ENCODE results near the gene SETD7.
A peak's percentile ranks its signal among the peaks of the same experiment; 100 is the strongest.
"Not testable (repeated sequence)": the region's sequence is repeated elsewhere in the genome, so short reads cannot be mapped to it uniquely, and the experiment has no call there.

SETD7 gene

DNA sequence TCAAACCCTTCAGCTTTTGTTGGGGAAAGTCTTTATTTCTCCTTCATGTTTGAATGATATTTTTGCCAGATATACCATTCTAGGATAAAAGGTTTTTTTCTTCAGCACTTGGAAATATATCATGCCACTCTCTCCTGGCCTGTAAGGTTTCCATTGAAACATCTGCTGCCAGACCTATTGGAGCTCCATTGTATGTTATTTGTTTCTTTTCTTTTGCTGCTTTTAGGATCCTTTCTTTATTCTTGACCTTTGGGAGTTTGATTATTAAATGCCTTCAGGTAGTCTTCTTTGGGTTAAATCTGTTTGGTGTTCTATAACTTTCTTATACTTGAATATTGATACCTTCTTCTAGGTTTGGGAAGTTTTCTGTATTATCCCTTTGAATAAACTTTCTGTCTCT is 87.3 kb downstream of the SETD7 start:
- DNase-seq (ENCODE audit: low read depth): not testable (repeated sequence)

DNA sequence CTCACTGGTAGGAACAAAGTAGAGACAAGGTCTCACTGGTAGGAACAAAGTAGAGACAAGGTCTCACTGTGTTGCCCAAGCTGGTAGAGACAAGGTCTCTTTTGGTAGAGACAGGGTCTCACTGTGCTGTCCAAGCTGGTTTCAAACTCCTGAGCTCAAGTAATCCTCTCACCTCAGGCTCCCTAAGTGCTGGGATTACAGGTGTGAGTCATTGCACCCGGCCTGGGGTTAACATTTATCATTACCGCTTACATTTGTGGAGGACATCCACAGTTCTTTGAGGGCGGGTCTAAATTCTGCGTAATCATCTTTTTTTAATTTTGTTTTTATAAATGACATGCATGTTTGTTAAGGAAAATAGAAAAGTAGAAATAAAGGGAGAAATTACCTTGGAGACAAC is 90.1 kb downstream of the SETD7 start:
- DNase-seq (ENCODE audit: low read depth): no peak

DNA sequence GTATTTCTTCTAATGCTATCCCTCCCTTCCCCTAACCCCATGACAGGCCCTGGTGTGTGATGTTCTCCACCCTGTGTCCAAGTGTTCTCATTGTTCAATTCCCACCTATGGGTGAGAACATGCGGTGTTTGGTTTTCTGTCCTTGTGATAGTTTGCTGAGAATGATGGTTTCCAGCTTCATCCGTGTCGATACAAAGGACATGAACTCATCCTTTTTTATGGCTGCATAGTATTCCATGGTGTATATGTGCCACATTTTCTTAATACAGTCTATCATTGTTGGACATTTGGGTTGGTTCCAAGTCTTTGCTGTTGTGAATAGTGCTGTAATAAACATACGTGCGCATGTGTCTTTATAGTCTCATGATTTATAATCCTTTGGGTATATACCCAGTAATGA is 91.5 kb downstream of the SETD7 start:
- not testable (repeated sequence) for DNase-seq (ENCODE audit: low read depth)

DNA sequence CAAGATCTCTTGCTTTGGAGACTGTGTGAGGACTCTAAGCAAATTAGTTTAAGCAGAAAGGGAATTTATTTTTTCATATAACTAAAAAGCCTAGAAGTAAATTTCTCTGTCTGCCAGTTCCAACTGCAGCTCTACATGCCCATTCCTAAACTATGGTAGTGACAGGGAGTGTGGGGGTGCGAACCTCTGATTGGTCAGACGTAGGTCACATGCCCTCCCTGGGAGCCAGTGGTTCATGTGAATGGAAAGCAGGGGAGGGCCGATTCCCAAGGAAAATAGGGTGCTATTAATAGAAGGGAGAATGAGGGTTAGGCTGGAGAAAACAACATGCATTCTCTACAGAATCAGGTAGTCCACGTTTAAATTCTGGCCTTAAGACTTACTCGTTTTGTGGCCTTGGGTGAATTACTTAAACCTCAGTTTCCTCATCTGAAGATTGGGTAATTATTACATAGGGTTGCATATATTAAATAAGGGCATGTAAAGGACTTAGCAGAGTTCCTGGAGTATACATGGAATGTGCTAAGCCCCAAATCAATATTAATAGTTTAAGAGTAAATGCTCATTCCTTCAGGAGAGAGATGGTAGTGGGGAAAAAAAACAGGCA is 94.9 kb downstream of the SETD7 start:
- no peak for DNase-seq (ENCODE audit: low read depth)

DNA sequence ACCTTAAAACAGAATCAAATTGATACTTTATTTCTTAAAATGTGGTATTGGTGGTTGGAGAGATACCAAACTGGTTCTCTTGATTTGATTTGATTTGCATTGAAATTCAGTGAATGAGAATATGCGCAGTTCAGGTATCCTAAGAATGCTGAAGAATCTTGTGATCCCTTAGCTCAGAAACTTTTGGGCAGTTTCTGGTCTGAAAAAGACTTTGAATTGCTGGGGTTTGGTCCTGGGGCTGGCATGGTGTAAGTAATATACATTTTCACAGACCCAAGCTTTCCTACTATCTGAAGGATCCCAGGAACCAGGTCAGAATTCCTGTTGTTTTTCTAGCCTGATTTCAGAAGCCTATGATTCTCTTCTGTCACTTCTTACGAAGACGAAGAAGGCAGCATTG is 95.5 kb downstream of the SETD7 start:
- no peak for DNase-seq (ENCODE audit: low read depth)

DNA sequence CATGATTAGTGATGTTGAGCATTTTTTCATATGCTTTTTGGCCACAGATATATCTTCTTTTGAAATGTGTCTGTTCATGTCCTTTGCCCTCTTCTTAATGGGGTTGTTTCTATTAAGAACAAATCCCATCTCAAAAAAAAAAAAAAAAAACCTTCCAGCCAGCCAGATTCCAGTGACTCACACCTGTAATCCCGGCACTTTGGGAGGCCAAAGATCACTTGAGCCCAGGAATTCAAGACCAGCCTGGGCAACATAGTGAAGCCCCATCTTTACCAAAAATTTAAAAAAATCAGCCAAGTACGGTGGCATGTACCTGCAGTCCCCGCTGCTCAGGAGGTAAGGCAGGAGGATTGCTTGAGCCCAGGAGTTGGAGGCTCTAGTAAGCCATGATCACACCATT is 97.0 kb downstream of the SETD7 start:
- no peak for DNase-seq (ENCODE audit: low read depth)

DNA sequence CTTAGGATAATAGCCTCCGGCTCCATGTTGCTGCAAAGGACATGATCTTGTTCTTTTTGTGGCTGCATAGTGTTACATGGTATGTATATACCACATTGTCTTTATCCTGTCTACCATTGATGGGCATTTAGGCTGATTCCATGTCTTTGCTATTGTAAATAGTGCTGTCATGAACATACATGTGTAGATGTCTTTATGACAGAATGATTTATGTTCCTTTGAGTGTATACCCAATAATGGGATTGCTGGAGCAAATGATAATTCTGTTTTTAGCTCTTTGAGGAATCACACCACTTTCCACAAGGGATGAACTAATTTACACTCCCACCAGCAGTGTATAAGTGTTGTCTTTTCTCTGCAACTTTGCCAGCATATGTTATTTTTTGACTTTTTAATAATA is 97.5 kb downstream of the SETD7 start:
- DNase-seq (ENCODE audit: low read depth): no peak

DNA sequence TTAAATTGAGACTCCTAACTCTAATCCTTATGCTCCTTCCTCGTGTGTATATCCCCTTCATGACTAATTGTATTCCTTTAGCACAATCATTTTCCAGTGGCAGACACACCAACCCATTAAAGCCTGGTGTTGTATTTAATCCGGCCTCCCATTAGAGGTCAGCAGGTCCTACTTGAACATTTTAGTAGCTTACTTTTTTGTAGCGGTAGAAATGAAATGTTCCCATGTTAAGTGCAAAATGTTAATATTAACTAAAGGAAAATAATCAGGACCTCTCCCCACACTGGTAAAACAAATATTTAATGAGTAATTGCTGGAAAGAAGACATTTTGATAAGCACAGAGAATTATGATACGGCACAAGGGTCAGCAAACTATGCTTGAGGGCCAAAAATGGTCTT is 98.7 kb downstream of the SETD7 start:
- DNase-seq (ENCODE audit: low read depth): no peak

DNA sequence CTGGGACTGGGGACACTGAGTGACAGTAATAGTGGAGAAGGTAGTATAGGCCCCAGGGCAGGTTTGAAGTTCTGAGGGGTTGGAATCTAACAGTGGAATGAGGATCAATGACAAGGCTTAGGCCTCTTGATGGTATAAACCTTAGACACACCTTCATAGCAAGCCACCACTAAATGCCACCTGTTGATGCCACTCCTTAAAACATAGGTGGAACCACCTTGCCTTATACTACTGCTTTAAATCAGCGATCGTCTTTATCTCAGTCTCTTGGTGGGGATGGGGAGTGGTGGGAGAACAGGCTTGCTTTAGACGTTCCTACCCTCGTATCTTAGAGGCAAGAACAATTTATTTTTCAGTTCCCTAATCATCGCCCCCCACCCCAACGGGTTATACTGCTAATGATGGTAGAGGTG is 100.9 kb downstream of the SETD7 start:
- no peak for DNase-seq (ENCODE audit: low read depth)

DNA sequence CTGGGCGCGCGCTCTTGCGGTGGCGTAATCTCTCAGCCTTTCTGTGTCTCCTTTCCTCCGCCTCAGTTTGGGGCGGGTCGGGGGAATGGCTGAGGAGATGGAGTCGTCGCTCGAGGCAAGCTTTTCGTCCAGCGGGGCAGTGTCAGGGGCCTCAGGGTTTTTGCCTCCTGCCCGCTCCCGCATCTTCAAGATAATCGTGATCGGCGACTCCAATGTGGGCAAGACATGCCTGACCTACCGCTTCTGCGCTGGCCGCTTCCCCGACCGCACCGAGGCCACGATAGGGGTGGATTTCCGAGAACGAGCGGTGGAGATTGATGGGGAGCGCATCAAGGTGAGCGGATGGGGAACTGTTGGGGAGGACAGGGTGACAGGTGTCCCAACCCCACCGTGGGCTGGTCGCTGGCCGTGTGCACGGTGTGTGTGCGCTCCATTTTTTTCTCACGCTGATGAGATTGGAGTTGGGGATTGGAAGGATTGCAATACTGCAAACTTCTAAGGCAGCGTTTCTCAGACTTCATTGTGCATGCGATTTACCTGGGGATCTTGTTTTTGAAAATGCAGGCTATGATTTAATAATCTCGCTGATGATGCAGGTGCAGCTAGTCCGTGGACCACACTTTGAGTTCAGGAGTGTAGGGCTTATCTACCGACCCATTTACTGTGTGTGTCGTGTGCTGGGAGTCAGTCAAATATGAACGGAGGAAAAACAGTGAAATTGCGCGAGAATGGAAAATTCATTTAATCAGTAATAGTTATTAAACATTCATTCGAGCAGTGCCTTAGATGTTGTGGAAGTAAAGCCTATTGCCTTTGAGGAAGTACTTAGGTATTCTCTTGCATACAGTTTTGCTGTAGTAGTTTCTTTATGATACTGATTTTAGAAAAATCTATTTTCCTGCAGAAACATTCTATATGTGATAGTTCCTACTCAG is 101.6 kb downstream of the SETD7 start, which contains the start of gene RAB33B:
Gene RAB33B (plus strand): TSS at position 11 of the 935 bp plus-strand sequence. CDS start 75 bp downstream, at position 86.
- no peak for DNase-seq (ENCODE audit: low read depth)

DNA sequence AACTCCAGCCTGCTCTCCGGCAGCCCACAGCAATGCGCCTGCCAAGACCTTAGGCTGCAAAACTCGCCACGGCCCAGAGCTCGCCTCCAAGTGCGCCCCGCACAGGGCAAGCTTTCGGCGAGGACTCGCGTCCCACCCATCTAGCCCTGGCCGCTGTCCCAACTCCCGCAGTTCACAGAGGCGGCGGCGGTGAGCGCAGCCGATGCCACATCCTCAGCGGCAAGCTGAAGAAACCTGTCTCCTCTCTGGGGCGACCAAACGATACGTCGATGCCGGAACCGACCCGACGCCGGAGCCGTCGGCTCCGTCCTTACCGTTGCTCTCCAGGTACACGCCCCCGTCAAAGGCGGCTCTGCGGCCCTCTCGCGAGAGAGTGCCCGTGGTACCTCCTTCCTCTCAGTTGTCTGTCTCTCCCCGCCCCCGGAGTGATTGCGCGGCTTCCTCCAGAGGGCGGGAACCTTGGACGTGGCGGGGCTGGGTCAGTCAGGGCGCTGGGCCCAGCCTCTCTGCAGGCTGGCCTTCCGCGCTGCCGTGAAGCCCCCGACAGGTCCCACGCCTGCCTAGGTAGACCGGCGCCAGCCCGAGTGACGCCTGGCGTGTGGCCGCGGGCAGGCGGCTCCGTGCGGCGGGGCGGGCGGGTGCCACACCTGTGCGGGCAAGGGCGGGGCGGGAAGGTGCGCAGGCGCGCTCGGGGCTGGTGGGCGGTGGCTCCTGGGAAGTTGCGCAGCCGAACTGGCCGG is 102.5 kb downstream of the SETD7 start:
- DNase-seq (ENCODE audit: low read depth): peak; percentile 95

DNA sequence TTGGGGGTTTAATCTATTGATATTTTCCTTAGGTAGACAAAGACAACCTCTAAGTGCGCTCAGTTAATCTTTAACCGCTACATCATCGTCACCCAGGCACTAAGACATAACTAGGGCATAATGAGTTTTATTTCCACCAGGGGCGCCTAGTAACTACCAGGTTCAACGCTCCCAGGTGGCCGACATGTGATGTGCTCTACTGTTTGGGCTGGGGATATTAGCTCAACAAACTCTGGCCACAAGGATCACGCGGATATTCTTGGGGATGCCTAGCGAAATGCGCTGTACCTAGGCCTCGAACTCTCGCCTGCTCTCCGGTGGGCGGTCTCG is 103.0 kb downstream of the SETD7 start:
- peak; percentile 68 for DNase-seq (ENCODE audit: low read depth)

DNA sequence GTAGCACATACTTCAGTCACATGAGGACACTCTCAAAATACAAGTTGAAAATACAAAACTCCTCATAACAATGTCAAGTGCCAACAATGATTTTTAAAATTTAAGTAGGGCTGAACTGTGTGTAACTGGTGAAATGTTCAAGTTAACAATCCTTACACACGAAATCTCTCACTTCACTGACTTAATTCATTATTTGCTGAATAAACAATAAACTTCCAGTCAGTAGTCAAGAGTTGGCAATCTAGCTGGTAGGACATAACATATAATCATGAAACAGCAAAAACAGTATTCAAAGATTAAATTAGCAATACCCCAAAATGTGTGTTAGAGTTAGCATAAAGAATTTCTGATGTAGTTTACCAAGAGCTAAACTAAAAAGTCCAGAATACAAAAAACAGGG is 104.0 kb downstream of the SETD7 start:
- no peak for DNase-seq (ENCODE audit: low read depth)

DNA sequence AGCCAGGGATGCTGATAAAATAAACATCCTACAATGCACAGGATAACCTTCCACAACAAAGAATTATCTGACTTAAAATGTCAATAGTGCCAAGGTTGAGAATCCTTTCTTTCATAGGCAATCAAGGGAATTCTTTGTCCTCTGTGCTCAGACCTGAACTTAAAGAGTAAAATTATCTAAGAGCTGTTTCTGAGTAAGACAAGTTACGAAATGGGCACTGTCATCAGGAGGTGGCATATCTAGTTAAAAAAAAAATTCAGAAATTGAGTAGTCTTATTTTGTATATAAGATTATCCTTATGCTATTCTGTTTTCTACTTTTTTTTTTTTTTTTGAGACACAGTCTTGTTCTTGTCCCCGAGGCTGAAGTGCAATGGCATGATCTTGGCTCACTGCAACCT is 105.4 kb downstream of the SETD7 start:
- DNase-seq (ENCODE audit: low read depth): no peak

DNA sequence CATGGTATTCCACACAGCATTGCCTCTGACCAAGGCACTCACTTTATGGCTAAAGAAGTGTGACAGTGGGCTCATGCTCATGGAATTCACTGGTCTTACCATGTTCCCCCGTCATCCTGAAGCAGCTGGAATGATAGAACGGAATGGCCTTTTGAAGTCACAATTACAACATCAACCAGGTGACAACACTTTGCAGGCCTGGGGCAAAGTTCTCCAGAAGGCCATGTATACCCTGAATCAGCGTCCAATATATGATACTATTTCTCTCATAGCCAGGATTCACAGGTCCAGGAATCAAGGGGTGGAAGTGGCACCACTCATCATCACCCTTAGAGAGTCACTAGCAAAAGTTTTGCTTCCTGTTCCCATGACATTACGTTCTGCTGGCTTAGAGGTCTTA is 108.9 kb downstream of the SETD7 start:
- not testable (repeated sequence) for DNase-seq (ENCODE audit: low read depth)
